ENCODE data around the gene PRSS33. TPM values are rescaled to one million over a fixed set of nuclear protein-coding genes. Genes with fewer than 3 reads are reported as not detected.

PRSS33 gene, protein sequence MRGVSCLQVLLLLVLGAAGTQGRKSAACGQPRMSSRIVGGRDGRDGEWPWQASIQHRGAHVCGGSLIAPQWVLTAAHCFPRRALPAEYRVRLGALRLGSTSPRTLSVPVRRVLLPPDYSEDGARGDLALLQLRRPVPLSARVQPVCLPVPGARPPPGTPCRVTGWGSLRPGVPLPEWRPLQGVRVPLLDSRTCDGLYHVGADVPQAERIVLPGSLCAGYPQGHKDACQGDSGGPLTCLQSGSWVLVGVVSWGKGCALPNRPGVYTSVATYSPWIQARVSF
- total RNA-seq (2022; extraction: Qiagen RNA extraction; ENCODE audit: low read depth): 0.09 TPM in 1 of 5 replicates, not detected in the others

DNA sequence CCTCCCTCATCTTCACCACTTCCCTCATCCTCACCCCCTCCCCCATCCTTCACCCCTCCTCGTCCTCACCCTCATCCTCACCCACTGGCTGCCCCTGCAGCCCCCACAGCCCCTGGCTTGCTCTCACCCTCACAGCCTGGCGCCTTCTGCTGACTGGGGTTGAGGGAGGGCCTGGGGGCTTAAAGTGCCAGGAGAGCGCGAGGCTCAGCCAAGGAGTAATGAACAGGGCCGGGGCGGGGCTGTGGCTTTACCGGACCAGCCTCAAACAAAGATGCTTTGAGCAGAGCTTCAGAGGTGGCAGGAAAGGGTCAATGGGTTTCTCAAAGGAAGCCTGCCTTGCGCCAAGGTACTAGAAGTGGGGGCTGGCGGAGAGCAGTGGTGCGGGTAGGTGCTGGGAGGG is at the start of gene PRSS33:
TSS of gene PRSS33 (minus strand) at position 155 of the 400 bp plus-strand sequence. CDS start 1,013 bp downstream, outside the sequence.

DNA sequence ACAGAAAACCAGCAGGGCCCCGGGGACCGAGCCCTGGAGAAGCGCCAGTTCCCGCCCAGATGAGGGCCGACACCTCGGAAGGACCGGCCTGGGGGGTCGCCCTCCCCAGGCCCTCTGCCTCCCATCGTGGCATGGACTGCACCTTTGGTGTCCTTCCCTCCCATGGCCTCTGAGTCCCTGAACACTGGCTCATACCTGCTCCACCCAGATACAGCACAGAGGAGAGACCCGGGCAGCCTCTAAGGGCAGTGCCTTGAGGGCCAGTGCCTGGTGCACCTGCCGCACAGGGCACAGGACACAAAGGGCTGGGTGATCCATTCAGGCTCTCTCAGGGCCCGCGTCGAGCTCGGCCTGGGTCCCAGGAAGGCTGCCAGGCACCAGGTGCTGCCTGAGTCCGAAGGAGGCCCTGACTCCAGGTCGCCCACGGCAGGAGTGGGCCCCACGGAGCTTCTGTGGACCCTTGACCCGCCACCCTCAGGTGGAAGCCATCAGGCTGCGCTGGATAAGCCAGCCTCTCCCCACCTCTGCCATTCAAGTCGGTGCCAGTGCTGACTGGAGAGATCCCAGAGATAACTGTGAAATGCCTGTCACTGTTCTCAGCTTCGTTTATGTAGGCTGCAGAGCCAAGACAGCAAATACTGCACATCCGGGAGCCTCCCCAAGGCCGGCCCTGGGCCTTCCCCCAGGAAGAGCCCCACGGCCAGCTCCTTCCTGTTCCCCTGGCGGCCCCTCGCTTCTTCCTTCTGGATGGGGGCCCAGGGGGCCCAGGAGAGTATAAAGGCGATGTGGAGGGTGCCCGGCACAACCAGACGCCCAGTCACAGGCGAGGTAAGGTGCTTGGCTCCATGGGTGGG is 42.4 kb upstream of the PRSS33 start, which contains the start of gene ZG16B:
TSS of gene ZG16B (plus strand) at position 803 of the 854 bp plus-strand sequence. CDS start 139 bp downstream, outside the sequence.

DNA sequence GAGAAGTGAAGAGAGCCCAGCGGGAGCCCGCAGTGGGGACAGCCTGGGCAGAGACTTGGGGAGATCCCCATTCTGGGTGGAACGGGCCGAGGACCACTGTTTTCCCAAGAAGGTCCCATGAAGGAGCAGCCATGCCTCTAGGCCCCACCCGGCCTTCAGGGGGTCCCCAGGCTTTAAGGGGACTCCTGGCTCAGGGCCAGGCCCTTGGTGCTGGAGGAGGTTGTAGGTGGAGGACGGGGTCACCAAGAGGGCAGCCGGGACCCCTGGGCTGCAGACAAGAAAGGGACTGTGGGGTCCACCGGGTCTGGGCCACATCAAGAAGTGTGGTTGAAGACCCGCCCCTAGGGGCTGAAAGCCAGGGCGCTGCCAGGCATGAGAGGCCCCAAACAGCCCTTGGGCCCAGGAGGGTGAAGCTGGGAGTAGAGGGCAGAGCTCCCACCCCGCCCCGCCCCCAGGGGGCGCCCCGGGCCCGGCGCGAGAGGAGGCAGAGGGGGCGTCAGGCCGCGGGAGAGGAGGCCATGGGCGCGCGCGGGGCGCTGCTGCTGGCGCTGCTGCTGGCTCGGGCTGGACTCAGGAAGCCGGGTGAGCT is 29.5 kb upstream of the PRSS33 start, which contains the start of gene PRSS21:
TSS of gene PRSS21 (plus strand) at position 487 of the 589 bp plus-strand sequence. CDS start at position 519, 32 bp downstream.

DNA sequence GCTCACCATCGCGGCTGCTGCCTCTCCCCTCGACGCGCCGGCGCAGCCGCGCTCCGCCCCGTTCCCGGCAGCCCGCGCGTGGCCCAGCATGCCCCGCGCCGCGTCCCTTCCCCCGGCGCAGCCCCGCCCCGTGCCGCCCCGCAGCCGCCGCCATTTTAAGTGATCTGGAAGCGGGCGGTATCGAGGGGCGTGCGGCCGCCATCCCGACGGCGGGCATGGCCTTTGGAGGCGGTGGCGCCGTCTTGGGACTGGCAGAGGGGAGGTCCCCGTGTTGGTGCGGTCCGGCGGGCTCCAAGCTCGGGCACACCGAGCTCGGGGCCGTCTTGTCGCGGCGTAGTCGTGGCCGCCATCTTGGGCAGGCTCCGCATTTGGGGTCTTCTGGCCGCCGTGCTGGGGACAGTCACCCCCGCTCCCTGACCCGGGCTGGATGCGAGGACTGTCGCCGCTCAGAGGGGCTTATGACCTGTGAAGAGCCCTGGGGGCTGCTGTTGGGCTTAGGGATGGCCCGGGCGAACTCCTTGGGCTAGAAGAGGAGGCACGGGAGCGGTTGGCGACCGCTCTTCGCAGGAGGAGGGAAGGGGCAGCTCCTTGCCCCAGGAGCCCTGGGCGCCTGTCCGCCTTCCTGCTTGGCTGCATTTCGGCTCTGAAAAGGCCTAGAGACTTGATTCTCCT is 10.0 kb downstream of the PRSS33 start, which contains the start of gene ELOB:
TSS of gene ELOB (minus strand) at position 50 of the 672 bp plus-strand sequence. CDS start at position 9, 41 bp downstream.

DNA sequence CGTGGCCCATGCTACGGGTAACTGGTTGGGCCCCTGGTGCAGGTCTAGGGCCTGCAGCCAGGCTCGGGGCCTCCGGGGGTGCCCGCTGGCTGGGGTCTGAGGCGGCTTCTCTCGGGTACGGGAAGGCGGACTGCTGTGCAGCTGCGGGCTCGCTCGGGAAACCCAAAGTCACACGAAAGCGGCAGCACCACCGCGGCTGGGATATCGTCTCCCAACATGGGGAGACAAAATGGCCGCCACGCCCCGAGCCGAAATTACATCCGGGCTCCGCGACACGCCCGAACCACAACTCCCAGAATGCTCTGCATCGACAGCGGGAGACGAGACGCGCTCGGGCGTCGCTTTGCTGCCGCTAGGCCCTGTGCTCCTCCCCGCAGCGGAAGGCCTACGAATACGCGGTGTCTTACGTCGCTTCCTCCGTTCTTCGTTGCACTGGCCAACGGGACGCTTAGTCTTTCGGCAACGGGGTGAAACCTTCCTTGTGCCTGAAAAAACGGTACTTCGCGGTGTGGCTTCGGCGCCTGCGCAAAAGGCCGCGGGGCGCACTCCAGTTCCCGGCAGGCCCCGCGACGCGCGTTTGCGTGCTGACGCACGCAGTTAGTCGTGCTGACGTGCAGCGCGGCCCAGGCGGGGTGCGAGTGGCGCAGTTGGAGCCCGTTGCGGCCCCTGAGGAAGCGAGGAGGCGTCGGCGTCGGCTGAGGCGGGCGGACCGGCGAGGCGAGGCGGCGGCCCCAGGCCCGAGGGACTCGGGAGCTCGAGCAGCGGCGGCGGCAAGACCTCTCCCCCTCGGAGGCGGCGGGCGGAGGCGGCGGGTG is 35.1 kb downstream of the PRSS33 start, which contains the start of gene SRRM2:
TSS of gene SRRM2 (plus strand) at position 604 of the 815 bp plus-strand sequence. CDS start 3,727 bp downstream, outside the sequence.

Other genes starting within 250 kb of the PRSS33 start
- gene PDPK1, start 249.5 kb downstream of the PRSS33 start, total RNA-seq (2022; extraction: Qiagen RNA extraction; ENCODE audit: low read depth): 15.7 to 21.6 TPM (median 20.2 TPM) in 5 replicates
- gene KCTD5, start 105.0 kb downstream of the PRSS33 start, total RNA-seq (2022; extraction: Qiagen RNA extraction; ENCODE audit: low read depth): 35.2 to 46.3 TPM (median 45.8 TPM) in 5 replicates
- 0.77 to 1.8 TPM (median 1.5 TPM) in 5 replicates for gene PRSS27, start 67.3 kb downstream of the PRSS33 start, total RNA-seq (2022; extraction: Qiagen RNA extraction; ENCODE audit: low read depth)
- 279 to 431 TPM (median 392 TPM) in 5 replicates for gene SRRM2, start 34.9 kb downstream of the PRSS33 start, total RNA-seq (2022; extraction: Qiagen RNA extraction; ENCODE audit: low read depth)
- gene ELOB, start 10.3 kb downstream of the PRSS33 start, total RNA-seq (2022; extraction: Qiagen RNA extraction; ENCODE audit: low read depth): 436 to 538 TPM (median 483 TPM) in 5 replicates
- not detected in 5 replicates for gene PRSS41, start 10.9 kb upstream of the PRSS33 start, total RNA-seq (2022; extraction: Qiagen RNA extraction; ENCODE audit: low read depth)
- 0.21 to 0.30 TPM in 2 of 5 replicates, not detected in the others for gene PRSS21, start 29.7 kb upstream of the PRSS33 start, total RNA-seq (2022; extraction: Qiagen RNA extraction; ENCODE audit: low read depth)
- 0.73 to 1.3 TPM (median 0.93 TPM) in 5 replicates for gene ZG16B, start 42.7 kb upstream of the PRSS33 start, total RNA-seq (2022; extraction: Qiagen RNA extraction; ENCODE audit: low read depth)
- 1.6 to 3.1 TPM (median 2.2 TPM) in 5 replicates for gene PRSS22, start 70.6 kb upstream of the PRSS33 start, total RNA-seq (2022; extraction: Qiagen RNA extraction; ENCODE audit: low read depth)
- gene FLYWCH2, start 95.7 kb upstream of the PRSS33 start, total RNA-seq (2022; extraction: Qiagen RNA extraction; ENCODE audit: low read depth): 45.9 to 60.3 TPM (median 51.6 TPM) in 5 replicates
- 19.5 to 28.3 TPM (median 27.5 TPM) in 5 replicates for gene FLYWCH1, start 124.4 kb upstream of the PRSS33 start, total RNA-seq (2022; extraction: Qiagen RNA extraction; ENCODE audit: low read depth)
- 1.3 to 2.4 TPM (median 2.3 TPM) in 5 replicates for gene KREMEN2, start 176.7 kb upstream of the PRSS33 start, total RNA-seq (2022; extraction: Qiagen RNA extraction; ENCODE audit: low read depth)
- 28.8 to 45.8 TPM (median 37.2 TPM) in 5 replicates for gene PAQR4, start 181.8 kb upstream of the PRSS33 start, total RNA-seq (2022; extraction: Qiagen RNA extraction; ENCODE audit: low read depth)
- 57.5 to 96.6 TPM (median 92.5 TPM) in 5 replicates for gene PKMYT1, start 192.9 kb upstream of the PRSS33 start, total RNA-seq (2022; extraction: Qiagen RNA extraction; ENCODE audit: low read depth)
- 0.30 to 0.55 TPM (median 0.50 TPM) in 5 replicates for gene CLDN9, start 225.4 kb upstream of the PRSS33 start, total RNA-seq (2022; extraction: Qiagen RNA extraction; ENCODE audit: low read depth)
- gene CLDN6, start 230.6 kb upstream of the PRSS33 start, total RNA-seq (2022; extraction: Qiagen RNA extraction; ENCODE audit: low read depth): 0.19 to 0.74 TPM (median 0.34 TPM) in 5 replicates
- 477 to 677 TPM (median 627 TPM) in 5 replicates for gene TNFRSF12A, start 232.8 kb upstream of the PRSS33 start, total RNA-seq (2022; extraction: Qiagen RNA extraction; ENCODE audit: low read depth)
- gene HCFC1R1, start 236.4 kb upstream of the PRSS33 start, total RNA-seq (2022; extraction: Qiagen RNA extraction; ENCODE audit: low read depth): 216 to 280 TPM (median 222 TPM) in 5 replicates
- gene THOC6, start 236.5 kb upstream of the PRSS33 start, total RNA-seq (2022; extraction: Qiagen RNA extraction; ENCODE audit: low read depth): 21.6 to 33.9 TPM (median 32.7 TPM) in 5 replicates
- not detected in 5 replicates for gene BICDL2, start 249.4 kb upstream of the PRSS33 start, total RNA-seq (2022; extraction: Qiagen RNA extraction; ENCODE audit: low read depth)

Measured in A549 treated with RU486 at 1 μM for 4 hours (cell line).